Subcutaneous adipose tissue (tissue), 4 donors: ENCODE measurements around the gene FCAMR. TPM values are rescaled to one million over a fixed set of nuclear protein-coding genes. Genes with fewer than 3 reads are reported as not detected.

ENCODE experiments used
- CTCF ChIP-seq: fragments of 450-650 bp; IDR thresholded peaks from one replicate; pipeline ENCODE4 v1.5.1; 2016; ENCODE audit warnings: low read depth, mild to moderate bottlenecking, control low read depth, antibody characterized with exemption, moderate library complexity
- total RNA-seq, 4 donors: library from RNA; depleted of rRNA; stranded (reverse); fragments of >200 nt; gene quantifications; one replicate each; pipeline ENCODE4 v1.1.0, GENCODE V29; 2016

Gene FCAMR
- total RNA-seq, 4 donors from 2014 or later, result not detected

GRCh38 chr1:206975306-206975705, 5.0 kb upstream of the FCAMR start:
- no peak for TF ChIP-seq CTCF

- TF ChIP-seq CTCF, result no peak
Measured at GRCh38 chr1:206974140-206974539, 3.9 kb upstream of the FCAMR start.

- TF ChIP-seq CTCF, result no peak
Measured at GRCh38 chr1:206972728-206973127, 2.5 kb upstream of the FCAMR start.

DNA sequence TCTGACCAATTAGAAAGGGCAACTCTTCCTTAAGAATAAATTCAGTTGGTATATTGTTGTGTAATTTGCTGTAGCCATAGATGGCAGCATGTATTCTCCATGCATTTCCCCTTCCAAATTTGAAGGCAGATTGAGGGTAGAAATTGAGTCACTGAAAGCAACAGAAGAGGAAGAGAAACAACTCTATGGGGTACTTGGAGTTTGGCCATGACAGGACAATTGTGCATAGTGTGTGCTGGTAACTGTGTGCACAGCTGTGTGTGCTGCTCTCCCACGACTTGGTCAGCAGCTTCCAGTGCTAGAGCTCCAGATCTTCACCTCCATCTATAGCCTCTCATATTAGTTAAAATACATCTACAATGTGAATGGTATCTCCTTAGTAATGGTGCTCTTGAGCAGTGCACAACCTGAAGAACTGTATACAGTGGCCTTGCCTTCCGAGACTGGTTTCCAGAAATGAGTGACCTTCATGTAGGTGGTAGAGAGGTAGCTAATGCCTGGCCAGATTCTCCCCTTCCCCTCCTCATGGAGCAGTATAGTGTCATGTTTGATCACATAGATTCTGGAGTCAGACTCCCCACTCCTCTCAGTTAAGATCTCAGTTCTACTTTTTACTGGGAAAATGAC, 882 bp upstream of the FCAMR start:
- no peak for TF ChIP-seq CTCF

DNA sequence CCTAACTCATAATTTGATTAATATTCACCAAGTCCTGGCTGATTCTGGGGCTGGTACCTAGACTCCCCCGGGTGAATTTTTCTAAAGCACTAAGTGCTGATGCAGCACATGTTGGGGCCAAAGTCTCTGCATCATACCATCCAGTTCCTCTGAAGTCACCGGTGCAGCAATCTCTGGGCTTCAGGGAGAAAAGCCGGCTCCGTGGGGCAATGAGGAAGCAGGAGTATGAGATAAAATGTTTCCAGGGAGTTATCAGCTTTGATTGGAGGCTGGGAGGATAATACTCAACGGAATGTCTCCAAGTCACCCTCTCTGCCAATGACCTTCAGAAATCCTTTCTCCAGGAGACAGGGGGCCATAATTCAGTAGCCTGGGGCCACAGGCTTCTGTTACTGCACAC, 1.2 kb downstream of the FCAMR start:
- no peak for TF ChIP-seq CTCF

GRCh38 chr1:206967096-206967849, 3.0 kb downstream of the FCAMR start:
- no peak for TF ChIP-seq CTCF

DNA sequence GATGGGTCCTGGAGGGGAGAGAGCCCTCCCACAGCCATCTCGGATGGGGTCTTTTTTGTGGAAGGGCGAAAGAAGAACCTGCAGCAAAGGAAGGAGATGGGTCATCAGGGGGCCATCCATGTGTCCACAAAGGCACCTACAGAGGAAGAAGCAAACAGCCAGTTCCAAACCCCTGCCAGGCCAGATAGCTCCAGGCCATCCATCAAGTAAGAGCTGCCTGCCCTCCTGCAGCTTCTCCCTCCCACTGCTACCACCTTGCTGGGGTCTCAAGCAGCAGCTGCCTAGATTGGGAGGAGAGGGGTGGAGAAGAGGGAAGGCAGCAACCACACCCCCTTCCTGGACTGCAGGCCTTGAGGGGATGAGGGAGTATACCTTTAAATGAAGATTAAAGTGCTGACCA, 4.5 kb downstream of the FCAMR start:
- no peak for TF ChIP-seq CTCF
